NCI-H2107 treated with DMSO at 0.1 percent for 48 hours (cell line): ENCODE measurements around the gene CLIC4.
"Not testable (repeated sequence)": the region's sequence is repeated elsewhere in the genome, so short reads cannot be mapped to it uniquely, and the experiment has no call there.

Source experiments
- DNase-seq: peaks from one replicate; lab custom pipeline; 2025; ENCODE audit not compliant: unreplicated experiment; lab: John Stamatoyannopoulos, UW

Gene CLIC4

GRCh38 chr1:24803987-24804530 is 58.8 kb downstream of the CLIC4 start:
- no peak for DNase-seq

- DNase-seq = no peak
Observed at GRCh38 chr1:24805534-24806301, 60.5 kb downstream of the CLIC4 start.

- DNase-seq = no peak
Observed at GRCh38 chr1:24806588-24806987, 61.3 kb downstream of the CLIC4 start.

- not testable (repeated sequence) for DNase-seq
Observed at GRCh38 chr1:24811494-24811893, 66.2 kb downstream of the CLIC4 start.

GRCh38 chr1:24820221-24820620 is 75.0 kb downstream of the CLIC4 start:
- not testable (repeated sequence) for DNase-seq

GRCh38 chr1:24822887-24823286 is 77.6 kb downstream of the CLIC4 start:
- DNase-seq = no peak

- not testable (repeated sequence) for DNase-seq
Observed at GRCh38 chr1:24823486-24823885, 78.2 kb downstream of the CLIC4 start.

GRCh38 chr1:24825174-24825573 is 79.9 kb downstream of the CLIC4 start:
- no peak for DNase-seq

- no peak for DNase-seq
Observed at GRCh38 chr1:24826510-24826909, 81.3 kb downstream of the CLIC4 start.

- no peak for DNase-seq
Observed at GRCh38 chr1:24827379-24828135, 82.3 kb downstream of the CLIC4 start.

- no peak for DNase-seq
Observed at GRCh38 chr1:24828183-24828886, 83.1 kb downstream of the CLIC4 start.

- peak; percentile 97 for DNase-seq
Observed at GRCh38 chr1:24828887-24829192, 83.6 kb downstream of the CLIC4 start.

GRCh38 chr1:24830680-24831272 is 85.5 kb downstream of the CLIC4 start:
- peak; percentile 93 for DNase-seq

- DNase-seq = no peak
Observed at GRCh38 chr1:24841593-24841992, 96.3 kb downstream of the CLIC4 start.

- no peak for DNase-seq
Observed at GRCh38 chr1:24846671-24847070, 101.4 kb downstream of the CLIC4 start.

- peak; percentile 60 for DNase-seq
Observed at GRCh38 chr1:24847995-24848881, 103.0 kb downstream of the CLIC4 start.

- no peak for DNase-seq
Observed at GRCh38 chr1:24849672-24850295, 104.5 kb downstream of the CLIC4 start.

GRCh38 chr1:24850328-24850920 is 105.2 kb downstream of the CLIC4 start:
- DNase-seq = no peak

GRCh38 chr1:24853649-24854048 is 108.4 kb downstream of the CLIC4 start:
- no peak for DNase-seq
